ENCODE measurements around the gene HBE1.

- TF ChIP-seq ARNTL (CRISPR knock-in tag; IDR thresholded peaks at IDR 0.05; ENCODE audit: borderline replicate concordance, low read depth) (no peak), TOX (CRISPR knock-in tag; IDR thresholded peaks at IDR 0.05; ENCODE audit: borderline replicate concordance) (no peak), CREB5 (CRISPR knock-in tag; IDR thresholded peaks at IDR 0.05; ENCODE audit: low read depth) (no peak), ESRRG (CRISPR knock-in tag; IDR thresholded peaks at IDR 0.05) (no peak), ZNF70 (CRISPR knock-in tag; IDR thresholded peaks at IDR 0.05) (no peak), RARB (CRISPR knock-in tag; IDR thresholded peaks at IDR 0.05) (no peak), SNAI2 (CRISPR knock-in tag; IDR thresholded peaks at IDR 0.05) (no peak), CSDC2 (CRISPR knock-in tag; IDR thresholded peaks at IDR 0.05) (no peak), GLIS3 (CRISPR knock-in tag; IDR thresholded peaks at IDR 0.05) (no peak), PATZ1 (CRISPR knock-in tag; IDR thresholded peaks at IDR 0.05; ENCODE audit: borderline replicate concordance) (no peak)
Observed at GRCh38 chr11:5272395-5273017, 2.8 kb upstream of the HBE1 start.

Data from SK-N-SH treated with all-trans-retinoic acid at 6 μM for 48 hours (cell line).